ENCODE results near the gene ABHD12. TPM values are rescaled to one million over a fixed set of nuclear protein-coding genes. Genes with fewer than 3 reads are reported as not detected.
A peak's percentile ranks its signal among the peaks of the same experiment; 100 is the strongest.

Gene ABHD12
- total and polyA plus RNA-seq, 10 of the 15 experiments (the other 5 are each of a cell fraction or from before 2014, with no cell fraction given): 1.5 to 61.8 (median 26.7) TPM

DNA sequence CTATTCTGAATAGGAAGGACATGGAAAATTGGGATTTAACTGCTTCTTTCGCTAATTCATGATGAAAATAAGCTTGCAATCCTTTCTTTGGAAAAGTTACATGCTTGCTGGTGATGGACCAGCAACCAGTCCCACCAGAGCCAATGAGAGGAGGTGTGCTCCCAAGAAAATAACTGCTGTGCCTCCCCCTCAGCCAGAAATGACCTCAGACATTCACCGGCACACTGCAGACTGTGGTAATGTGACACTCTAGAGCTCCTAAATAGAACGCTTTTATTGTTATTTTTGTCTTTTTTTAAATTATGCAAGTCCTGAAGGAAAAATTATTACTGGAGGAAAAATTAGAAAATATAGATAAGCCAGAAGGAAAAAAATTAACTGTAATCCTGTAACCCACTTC is 140.1 kb downstream of the ABHD12 start:
- Histone ChIP-seq H3K36me3 (ENCODE audit: control insufficient read depth in 2 of 2, insufficient read depth in 2 of 2, low read length in 1 of 2) (no peaks in the 10 kb centered on the region; a peak in 2 of 4 replicates), H3K9me3 (replicated peaks; ENCODE audit: control insufficient read depth, insufficient read depth, low read length) (no peaks in the 10 kb centered on the region), H3K27me3 (replicated peaks in 1 of 2; ENCODE audit: control insufficient read depth in 2 of 2, insufficient read depth in 2 of 2, low read length in 1 of 2) (no peaks in the 10 kb centered on the region), H3K4me1 (ENCODE audit: control insufficient read depth, insufficient read depth, low read length) (peaks cover 28% of the 10 kb centered on the region), H3K79me2 (ENCODE audit: control insufficient read depth, insufficient read depth, low read length) (peaks cover 29% of the 10 kb centered on the region), H3K9ac (ENCODE audit: control insufficient read depth, insufficient read depth, low read length) (no peak overlapping the region), H3K4me3 (peak overlapping the region; percentile 91; the same call in 1 of the 2 replicates), H2AFZ (ENCODE audit: control insufficient read depth, low read depth, low read length) (no peak overlapping the region), H3K27ac (ENCODE audit: control insufficient read depth, insufficient read depth) (no peak overlapping the region), H3K4me2 (ENCODE audit: control insufficient read depth, insufficient read depth) (peak overlapping the region; percentile 63; the same call in 1 of the 2 replicates), H4K20me1 (ENCODE audit: control insufficient read depth, insufficient read depth) (0 out of 2 replicates have a peak, but pooled peaks cover 3% of the 10 kb centered on the region)
- DNase-seq (ENCODE audit: low read depth, low spot score) (no peak), ATAC-seq (no peak), FAIRE-seq (no peak)
- WGBS (ENCODE audit: insufficient coverage, insufficient replicate concordance, low lambda C conversion rate, missing lambda C conversion rate): 100% methylated on average over 3 of the region's 3 CpGs
- BruUV-seq (replicated peaks): no TSS peak
- RAD21 ChIA-PET (ENCODE audit: unreplicated experiment): interaction anchor here (0.8 kb wide), 1 partner anchor 148 kb away, joined by 3 read pairs; no protein-coding TSS in a partner anchor
- CTCF ChIA-PET: interaction anchor here (0.6 to 3.3 kb wide), 4 partner anchors 16 to 198 kb away, joined by 3 to 18 read pairs (median 3); no protein-coding TSS in a partner anchor
- intact Hi-C loops (cut with micrococcal nuclease; ENCODE audit: unreplicated experiment): no loop called here
- TF ChIP-seq RFX5 (IDR thresholded peaks at IDR 0.05; ENCODE audit: low read depth, low read length) (no peak), TBL1XR1 (IDR thresholded peaks at IDR 0.05; ENCODE audit: low read depth, low read length) (no peak), MXI1 (IDR thresholded peaks at IDR 0.05; ENCODE audit: low read depth, low read length) (no peak), POLR2AphosphoS2 (IDR thresholded peaks at IDR 0.05; ENCODE audit: low read depth, low read length) (no peak), EGR1 (IDR thresholded peaks at IDR 0.05; ENCODE audit: borderline replicate concordance in 1 of 2, low read depth in 2 of 2, low read length in 2 of 2) (no peak), CBFB (IDR thresholded peaks at IDR 0.05; ENCODE audit: low read depth) (no peak), NRF1 (conservative IDR thresholded peaks at IDR 0.05; ENCODE audit: low read depth, low read length) (no peak), GABPA (IDR thresholded peaks at IDR 0.05; ENCODE audit: low read depth) (no peak), POU2F2 (IDR thresholded peaks at IDR 0.05; ENCODE audit: borderline replicate concordance, low read depth, low read length) (no peak), RAD21 (IDR thresholded peaks at IDR 0.05; ENCODE audit: insufficient read depth, low read depth, low read length) (no peak)
- TF ChIP-seq, protein P1, sequence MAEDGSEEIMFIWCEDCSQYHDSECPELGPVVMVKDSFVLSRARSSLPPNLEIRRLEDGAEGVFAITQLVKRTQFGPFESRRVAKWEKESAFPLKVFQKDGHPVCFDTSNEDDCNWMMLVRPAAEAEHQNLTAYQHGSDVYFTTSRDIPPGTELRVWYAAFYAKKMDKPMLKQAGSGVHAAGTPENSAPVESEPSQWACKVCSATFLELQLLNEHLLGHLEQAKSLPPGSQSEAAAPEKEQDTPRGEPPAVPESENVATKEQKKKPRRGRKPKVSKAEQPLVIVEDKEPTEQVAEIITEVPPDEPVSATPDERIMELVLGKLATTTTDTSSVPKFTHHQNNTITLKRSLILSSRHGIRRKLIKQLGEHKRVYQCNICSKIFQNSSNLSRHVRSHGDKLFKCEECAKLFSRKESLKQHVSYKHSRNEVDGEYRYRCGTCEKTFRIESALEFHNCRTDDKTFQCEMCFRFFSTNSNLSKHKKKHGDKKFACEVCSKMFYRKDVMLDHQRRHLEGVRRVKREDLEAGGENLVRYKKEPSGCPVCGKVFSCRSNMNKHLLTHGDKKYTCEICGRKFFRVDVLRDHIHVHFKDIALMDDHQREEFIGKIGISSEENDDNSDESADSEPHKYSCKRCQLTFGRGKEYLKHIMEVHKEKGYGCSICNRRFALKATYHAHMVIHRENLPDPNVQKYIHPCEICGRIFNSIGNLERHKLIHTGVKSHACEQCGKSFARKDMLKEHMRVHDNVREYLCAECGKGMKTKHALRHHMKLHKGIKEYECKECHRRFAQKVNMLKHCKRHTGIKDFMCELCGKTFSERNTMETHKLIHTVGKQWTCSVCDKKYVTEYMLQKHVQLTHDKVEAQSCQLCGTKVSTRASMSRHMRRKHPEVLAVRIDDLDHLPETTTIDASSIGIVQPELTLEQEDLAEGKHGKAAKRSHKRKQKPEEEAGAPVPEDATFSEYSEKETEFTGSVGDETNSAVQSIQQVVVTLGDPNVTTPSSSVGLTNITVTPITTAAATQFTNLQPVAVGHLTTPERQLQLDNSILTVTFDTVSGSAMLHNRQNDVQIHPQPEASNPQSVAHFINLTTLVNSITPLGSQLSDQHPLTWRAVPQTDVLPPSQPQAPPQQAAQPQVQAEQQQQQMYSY (CRISPR knock-in tag; IDR thresholded peaks at IDR 0.05): no peak
- SMC1A ChIA-PET (ENCODE audit: uncharacterized antibody, unreplicated experiment): interaction anchor here (0.9 to 1.5 kb wide), 3 partner anchors 11 to 91 kb away, joined by 3 to 4 read pairs (median 3); no protein-coding TSS in a partner anchor
- POLR2A ChIA-PET: no interaction called here
- in situ Hi-C loops (cut with MboI): loop anchor here (25.0 kb wide), 1 partner anchor 1888 kb away; the partner anchor contains the start of genes GZF1 and NXT1

Small RNA genes within 50 kb of the gene (small RNA-seq; reads per million reads assigned to genes)
- gene AL121772.2: not detected

Other genes with a start within 250 kb of the ABHD12 start
- gene ENTPD6, start 195.1 kb downstream of the ABHD12 start, total RNA-seq (2014; rRNA removed): 36.8 and 38.0 TPM in 2 replicates
- 20.9 and 22.9 TPM in 2 replicates for gene ENTPD6, start 195.1 kb downstream of the ABHD12 start, total RNA-seq (2014; rRNA removed; fragmentation: Illumina TruSeq; extraction: Trizol)
- 40.1 and 45.4 TPM in 2 replicates for gene ENTPD6, start 195.1 kb downstream of the ABHD12 start, total RNA-seq (2021)
- gene ENTPD6, start 195.1 kb downstream of the ABHD12 start, polyA plus RNA-seq (2011; rRNA removed): 24.7 and 35.3 TPM in 2 replicates
- gene ENTPD6, start 195.1 kb downstream of the ABHD12 start, polyA plus RNA-seq (2014; fragmentation: Illumina TruSeq; extraction: Trizol): 11.7 and 19.2 TPM in 2 replicates
- gene ENTPD6, start 195.1 kb downstream of the ABHD12 start, polyA plus RNA-seq (2014; fragmentation: Nextera tagmentation; extraction: Ambion mirVana): 1 to 10 TPM in 1 of 2 experiments, under 1 TPM in 1; 0.53 to 2.5 TPM
- gene ENTPD6, start 195.1 kb downstream of the ABHD12 start, polyA plus RNA-seq (2014; rRNA removed): 36.8 and 42.1 TPM in 2 replicates
- gene ENTPD6, start 195.1 kb downstream of the ABHD12 start, polyA plus RNA-seq (2016; fragmentation: Nextera tagmentation; extraction: Ambion mirVana): 10 to 100 TPM; 29.6 to 32.7 TPM
- gene PYGB, start 142.8 kb downstream of the ABHD12 start, total RNA-seq (2014; rRNA removed): 24.6 and 27.4 TPM in 2 replicates
- 14.2 and 16.1 TPM in 2 replicates for gene PYGB, start 142.8 kb downstream of the ABHD12 start, total RNA-seq (2014; rRNA removed; fragmentation: Illumina TruSeq; extraction: Trizol)
- 31.0 and 33.5 TPM in 2 replicates for gene PYGB, start 142.8 kb downstream of the ABHD12 start, total RNA-seq (2021)
- gene PYGB, start 142.8 kb downstream of the ABHD12 start, polyA plus RNA-seq (2011; rRNA removed): 6.1 and 11.9 TPM in 2 replicates
- gene PYGB, start 142.8 kb downstream of the ABHD12 start, polyA plus RNA-seq (2014; fragmentation: Illumina TruSeq; extraction: Trizol): 8.0 and 17.4 TPM in 2 replicates
- gene PYGB, start 142.8 kb downstream of the ABHD12 start, polyA plus RNA-seq (2014; fragmentation: Nextera tagmentation; extraction: Ambion mirVana): 1 to 10 TPM in 1 of 2 experiments, under 1 TPM in 1; 0.34 to 1.3 TPM
- gene PYGB, start 142.8 kb downstream of the ABHD12 start, polyA plus RNA-seq (2014; rRNA removed): 26.2 and 31.8 TPM in 2 replicates
- 10 to 100 TPM; 26.2 to 27.6 TPM for gene PYGB, start 142.8 kb downstream of the ABHD12 start, polyA plus RNA-seq (2016; fragmentation: Nextera tagmentation; extraction: Ambion mirVana)
- 31.1 and 35.3 TPM in 2 replicates for gene GINS1, start 16.8 kb upstream of the ABHD12 start, total RNA-seq (2014; rRNA removed)
- 26.1 and 29.1 TPM in 2 replicates for gene GINS1, start 16.8 kb upstream of the ABHD12 start, total RNA-seq (2014; rRNA removed; fragmentation: Illumina TruSeq; extraction: Trizol)
- gene GINS1, start 16.8 kb upstream of the ABHD12 start, total RNA-seq (2021): 33.8 and 35.6 TPM in 2 replicates
- gene GINS1, start 16.8 kb upstream of the ABHD12 start, polyA plus RNA-seq (2011; rRNA removed): 34.1 and 47.5 TPM in 2 replicates
- gene GINS1, start 16.8 kb upstream of the ABHD12 start, polyA plus RNA-seq (2014; fragmentation: Illumina TruSeq; extraction: Trizol): 25.2 and 30.0 TPM in 2 replicates
- 10 to 100 TPM; 13.0 to 20.0 TPM for gene GINS1, start 16.8 kb upstream of the ABHD12 start, polyA plus RNA-seq (2014; fragmentation: Nextera tagmentation; extraction: Ambion mirVana)
- 25.3 and 29.6 TPM in 2 replicates for gene GINS1, start 16.8 kb upstream of the ABHD12 start, polyA plus RNA-seq (2014; rRNA removed)
- 10 to 100 TPM; 40.5 to 44.6 TPM for gene GINS1, start 16.8 kb upstream of the ABHD12 start, polyA plus RNA-seq (2016; fragmentation: Nextera tagmentation; extraction: Ambion mirVana)
- gene NINL, start 194.7 kb upstream of the ABHD12 start, total RNA-seq (2014; rRNA removed): 0.11 TPM in 2 replicates
- 0.31 TPM in 1 of 2 replicates, not detected in the other for gene NINL, start 194.7 kb upstream of the ABHD12 start, total RNA-seq (2014; rRNA removed; fragmentation: Illumina TruSeq; extraction: Trizol)
- 0.23 and 0.29 TPM in 2 replicates for gene NINL, start 194.7 kb upstream of the ABHD12 start, total RNA-seq (2021)
- gene NINL, start 194.7 kb upstream of the ABHD12 start, polyA plus RNA-seq (2011; rRNA removed): 0.12 and 0.29 TPM in 2 replicates
- gene NINL, start 194.7 kb upstream of the ABHD12 start, polyA plus RNA-seq (2014; fragmentation: Illumina TruSeq; extraction: Trizol): 0.07 TPM in 1 of 2 replicates, not detected in the other
- gene NINL, start 194.7 kb upstream of the ABHD12 start, polyA plus RNA-seq (2014; fragmentation: Nextera tagmentation; extraction: Ambion mirVana): under 1 TPM in 1 of 2 experiments, not detected in 1; 0.04 TPM
- 0.01 and 0.77 TPM in 2 replicates for gene NINL, start 194.7 kb upstream of the ABHD12 start, polyA plus RNA-seq (2014; rRNA removed)
- under 1 TPM; 0.09 to 0.25 TPM for gene NINL, start 194.7 kb upstream of the ABHD12 start, polyA plus RNA-seq (2016; fragmentation: Nextera tagmentation; extraction: Ambion mirVana)
- gene NANP, start 233.2 kb upstream of the ABHD12 start, total RNA-seq (2014; rRNA removed): 4.7 and 5.8 TPM in 2 replicates
- gene NANP, start 233.2 kb upstream of the ABHD12 start, total RNA-seq (2014; rRNA removed; fragmentation: Illumina TruSeq; extraction: Trizol): 5.1 and 5.2 TPM in 2 replicates
- 4.6 and 5.1 TPM in 2 replicates for gene NANP, start 233.2 kb upstream of the ABHD12 start, total RNA-seq (2021)
- gene NANP, start 233.2 kb upstream of the ABHD12 start, polyA plus RNA-seq (2011; rRNA removed): 5.7 and 7.3 TPM in 2 replicates
- gene NANP, start 233.2 kb upstream of the ABHD12 start, polyA plus RNA-seq (2014; fragmentation: Illumina TruSeq; extraction: Trizol): 6.5 and 7.6 TPM in 2 replicates
- 1 to 10 TPM; 4.2 to 4.6 TPM for gene NANP, start 233.2 kb upstream of the ABHD12 start, polyA plus RNA-seq (2014; fragmentation: Nextera tagmentation; extraction: Ambion mirVana)
- 4.1 and 4.4 TPM in 2 replicates for gene NANP, start 233.2 kb upstream of the ABHD12 start, polyA plus RNA-seq (2014; rRNA removed)
- 1 to 10 TPM; 5.4 to 6.7 TPM for gene NANP, start 233.2 kb upstream of the ABHD12 start, polyA plus RNA-seq (2016; fragmentation: Nextera tagmentation; extraction: Ambion mirVana)